Airway epithelial cell (primary cell): ENCODE measurements around the gene PRKD1. TPM values are rescaled to one million over a fixed set of nuclear protein-coding genes. Genes with fewer than 3 reads are reported as not detected.

Experiments used
- total RNA-seq: library from RNA; depleted of rRNA; stranded (reverse); fragments of >200 nt; gene quantifications from 2 replicates; pipeline ENCODE4 v1.2.3, GENCODE V29; 2015

The PRKD1 gene
- total RNA-seq, result 0.71 and 1.6 TPM in 2 replicates

GRCh38 chr14:29927376-29928116 is at the start of gene PRKD1:
Gene PRKD1, minus strand, starts transcription at chr14:29927847.

